ENCODE measurements around the gene DZIP1.

DNA sequence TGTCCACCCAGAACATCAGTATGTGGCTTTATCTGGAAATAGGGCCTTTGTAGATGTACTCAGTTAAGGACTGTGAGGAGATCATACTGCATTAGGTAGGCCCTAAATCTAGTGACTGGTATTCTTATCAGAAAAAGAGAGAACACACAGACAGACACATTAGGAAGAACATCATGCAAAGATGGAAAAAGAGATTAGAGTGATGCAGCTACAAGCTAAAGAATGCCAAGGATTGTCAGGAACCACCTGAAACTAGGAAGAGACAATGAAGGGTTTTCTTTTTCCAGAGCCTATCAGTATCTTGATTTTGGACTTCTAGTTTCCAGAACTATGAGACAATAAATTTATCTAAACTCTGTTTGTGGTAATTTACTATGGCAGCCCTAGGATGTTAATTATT is 15.0 kb upstream of the DZIP1 start:
- TF ChIP-seq HEYL (CRISPR knock-in tag; IDR thresholded peaks at IDR 0.05) (no peak), TP53 (CRISPR knock-in tag; IDR thresholded peaks at IDR 0.05) (no peak), SMC3 (IDR thresholded peaks at IDR 0.05) (no peak), POLR2A (IDR thresholded peaks at IDR 0.05; ENCODE audit: low read length) (no peak), EP300 (IDR thresholded peaks at IDR 0.05) (no peak)
- TF ChIP-seq, protein P1, sequence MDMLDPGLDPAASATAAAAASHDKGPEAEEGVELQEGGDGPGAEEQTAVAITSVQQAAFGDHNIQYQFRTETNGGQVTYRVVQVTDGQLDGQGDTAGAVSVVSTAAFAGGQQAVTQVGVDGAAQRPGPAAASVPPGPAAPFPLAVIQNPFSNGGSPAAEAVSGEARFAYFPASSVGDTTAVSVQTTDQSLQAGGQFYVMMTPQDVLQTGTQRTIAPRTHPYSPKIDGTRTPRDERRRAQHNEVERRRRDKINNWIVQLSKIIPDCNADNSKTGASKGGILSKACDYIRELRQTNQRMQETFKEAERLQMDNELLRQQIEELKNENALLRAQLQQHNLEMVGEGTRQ (IDR thresholded peaks at IDR 0.05): no peak
- TF ChIP-seq, protein P2, sequence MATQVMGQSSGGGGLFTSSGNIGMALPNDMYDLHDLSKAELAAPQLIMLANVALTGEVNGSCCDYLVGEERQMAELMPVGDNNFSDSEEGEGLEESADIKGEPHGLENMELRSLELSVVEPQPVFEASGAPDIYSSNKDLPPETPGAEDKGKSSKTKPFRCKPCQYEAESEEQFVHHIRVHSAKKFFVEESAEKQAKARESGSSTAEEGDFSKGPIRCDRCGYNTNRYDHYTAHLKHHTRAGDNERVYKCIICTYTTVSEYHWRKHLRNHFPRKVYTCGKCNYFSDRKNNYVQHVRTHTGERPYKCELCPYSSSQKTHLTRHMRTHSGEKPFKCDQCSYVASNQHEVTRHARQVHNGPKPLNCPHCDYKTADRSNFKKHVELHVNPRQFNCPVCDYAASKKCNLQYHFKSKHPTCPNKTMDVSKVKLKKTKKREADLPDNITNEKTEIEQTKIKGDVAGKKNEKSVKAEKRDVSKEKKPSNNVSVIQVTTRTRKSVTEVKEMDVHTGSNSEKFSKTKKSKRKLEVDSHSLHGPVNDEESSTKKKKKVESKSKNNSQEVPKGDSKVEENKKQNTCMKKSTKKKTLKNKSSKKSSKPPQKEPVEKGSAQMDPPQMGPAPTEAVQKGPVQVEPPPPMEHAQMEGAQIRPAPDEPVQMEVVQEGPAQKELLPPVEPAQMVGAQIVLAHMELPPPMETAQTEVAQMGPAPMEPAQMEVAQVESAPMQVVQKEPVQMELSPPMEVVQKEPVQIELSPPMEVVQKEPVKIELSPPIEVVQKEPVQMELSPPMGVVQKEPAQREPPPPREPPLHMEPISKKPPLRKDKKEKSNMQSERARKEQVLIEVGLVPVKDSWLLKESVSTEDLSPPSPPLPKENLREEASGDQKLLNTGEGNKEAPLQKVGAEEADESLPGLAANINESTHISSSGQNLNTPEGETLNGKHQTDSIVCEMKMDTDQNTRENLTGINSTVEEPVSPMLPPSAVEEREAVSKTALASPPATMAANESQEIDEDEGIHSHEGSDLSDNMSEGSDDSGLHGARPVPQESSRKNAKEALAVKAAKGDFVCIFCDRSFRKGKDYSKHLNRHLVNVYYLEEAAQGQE (IDR thresholded peaks at IDR 0.05): no peak
- TF ChIP-seq, protein P3, sequence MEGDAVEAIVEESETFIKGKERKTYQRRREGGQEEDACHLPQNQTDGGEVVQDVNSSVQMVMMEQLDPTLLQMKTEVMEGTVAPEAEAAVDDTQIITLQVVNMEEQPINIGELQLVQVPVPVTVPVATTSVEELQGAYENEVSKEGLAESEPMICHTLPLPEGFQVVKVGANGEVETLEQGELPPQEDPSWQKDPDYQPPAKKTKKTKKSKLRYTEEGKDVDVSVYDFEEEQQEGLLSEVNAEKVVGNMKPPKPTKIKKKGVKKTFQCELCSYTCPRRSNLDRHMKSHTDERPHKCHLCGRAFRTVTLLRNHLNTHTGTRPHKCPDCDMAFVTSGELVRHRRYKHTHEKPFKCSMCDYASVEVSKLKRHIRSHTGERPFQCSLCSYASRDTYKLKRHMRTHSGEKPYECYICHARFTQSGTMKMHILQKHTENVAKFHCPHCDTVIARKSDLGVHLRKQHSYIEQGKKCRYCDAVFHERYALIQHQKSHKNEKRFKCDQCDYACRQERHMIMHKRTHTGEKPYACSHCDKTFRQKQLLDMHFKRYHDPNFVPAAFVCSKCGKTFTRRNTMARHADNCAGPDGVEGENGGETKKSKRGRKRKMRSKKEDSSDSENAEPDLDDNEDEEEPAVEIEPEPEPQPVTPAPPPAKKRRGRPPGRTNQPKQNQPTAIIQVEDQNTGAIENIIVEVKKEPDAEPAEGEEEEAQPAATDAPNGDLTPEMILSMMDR (IDR thresholded peaks at IDR 0.05): no peak
- TF ChIP-seq, protein P4, sequence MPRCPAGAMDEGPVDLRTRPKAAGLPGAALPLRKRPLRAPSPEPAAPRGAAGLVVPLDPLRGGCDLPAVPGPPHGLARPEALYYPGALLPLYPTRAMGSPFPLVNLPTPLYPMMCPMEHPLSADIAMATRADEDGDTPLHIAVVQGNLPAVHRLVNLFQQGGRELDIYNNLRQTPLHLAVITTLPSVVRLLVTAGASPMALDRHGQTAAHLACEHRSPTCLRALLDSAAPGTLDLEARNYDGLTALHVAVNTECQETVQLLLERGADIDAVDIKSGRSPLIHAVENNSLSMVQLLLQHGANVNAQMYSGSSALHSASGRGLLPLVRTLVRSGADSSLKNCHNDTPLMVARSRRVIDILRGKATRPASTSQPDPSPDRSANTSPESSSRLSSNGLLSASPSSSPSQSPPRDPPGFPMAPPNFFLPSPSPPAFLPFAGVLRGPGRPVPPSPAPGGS (IDR thresholded peaks at IDR 0.05): no peak

Data from A549 (cell line).